Stimulated activated CD8-positive, alpha-beta memory T cell treated with anti-CD3 and anti-CD28 coated beads, Interleukin-15, amount 100 ng/mL, for 1 hour (primary cell): ENCODE measurements around the gene CYP27A1.

Experiments
- DNase-seq: peaks from one replicate; pipeline ENCODE4 v3.0.0-alpha.2; 2020; ENCODE audit warnings: low read depth

Gene CYP27A1

DNA sequence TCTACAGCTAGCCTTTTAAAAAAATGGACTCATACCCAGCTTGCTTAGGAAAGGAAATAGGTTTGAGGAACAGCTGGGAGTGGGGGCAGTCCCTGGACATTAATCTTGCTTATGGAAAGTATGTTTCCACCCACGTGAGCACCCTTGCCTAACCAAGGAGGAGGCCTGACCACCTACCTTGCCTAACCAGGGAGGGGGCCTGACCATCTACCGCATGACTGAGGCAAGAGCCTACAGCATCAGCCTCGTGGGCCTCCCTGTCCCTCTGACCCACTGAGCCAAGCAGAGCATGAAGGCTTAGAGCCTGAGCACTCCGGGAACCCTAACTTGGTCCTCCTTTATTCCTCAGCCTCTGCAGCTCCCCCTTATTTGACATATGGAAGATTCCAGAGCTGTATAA lies 29.4 kb downstream of the CYP27A1 start:
- no peak for DNase-seq

DNA sequence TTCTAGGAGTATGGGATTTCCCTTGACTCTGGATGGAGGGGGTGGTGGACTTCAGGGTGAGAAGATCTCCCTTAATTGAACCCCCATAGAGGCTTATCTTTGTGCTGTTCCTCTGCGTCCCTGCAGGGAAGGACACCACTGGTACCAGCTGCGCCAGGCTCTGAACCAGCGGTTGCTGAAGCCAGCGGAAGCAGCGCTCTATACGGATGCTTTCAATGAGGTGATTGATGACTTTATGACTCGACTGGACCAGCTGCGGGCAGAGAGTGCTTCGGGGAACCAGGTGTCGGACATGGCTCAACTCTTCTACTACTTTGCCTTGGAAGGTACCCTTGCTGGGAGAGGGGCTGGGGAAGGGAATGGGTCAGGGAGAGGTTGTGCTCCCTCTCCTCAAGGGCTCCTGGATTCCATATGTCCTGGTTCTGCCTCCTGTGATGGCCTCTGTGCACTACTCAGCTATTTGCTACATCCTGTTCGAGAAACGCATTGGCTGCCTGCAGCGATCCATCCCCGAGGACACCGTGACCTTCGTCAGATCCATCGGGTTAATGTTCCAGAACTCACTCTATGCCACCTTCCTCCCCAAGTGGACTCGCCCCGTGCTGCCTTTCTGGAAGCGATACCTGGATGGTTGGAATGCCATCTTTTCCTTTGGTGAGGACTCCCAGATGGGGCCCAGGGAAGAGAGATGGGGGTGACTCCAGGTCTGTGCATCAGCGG lies 30.3 kb downstream of the CYP27A1 start:
- no peak for DNase-seq

DNA sequence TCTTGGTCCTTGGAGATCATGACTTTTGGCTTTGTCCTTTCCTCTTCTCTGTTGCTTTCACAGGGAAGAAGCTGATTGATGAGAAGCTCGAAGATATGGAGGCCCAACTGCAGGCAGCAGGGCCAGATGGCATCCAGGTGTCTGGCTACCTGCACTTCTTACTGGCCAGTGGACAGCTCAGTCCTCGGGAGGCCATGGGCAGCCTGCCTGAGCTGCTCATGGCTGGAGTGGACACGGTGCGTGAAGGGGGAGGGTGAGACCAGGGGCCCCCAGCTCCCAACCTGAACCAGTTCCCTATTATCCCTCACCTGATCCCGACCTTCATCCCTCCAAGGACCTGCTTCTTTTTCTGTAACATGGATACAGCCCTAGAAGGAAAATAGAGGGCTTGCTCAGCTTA lies 30.9 kb downstream of the CYP27A1 start:
- DNase-seq: no peak

DNA sequence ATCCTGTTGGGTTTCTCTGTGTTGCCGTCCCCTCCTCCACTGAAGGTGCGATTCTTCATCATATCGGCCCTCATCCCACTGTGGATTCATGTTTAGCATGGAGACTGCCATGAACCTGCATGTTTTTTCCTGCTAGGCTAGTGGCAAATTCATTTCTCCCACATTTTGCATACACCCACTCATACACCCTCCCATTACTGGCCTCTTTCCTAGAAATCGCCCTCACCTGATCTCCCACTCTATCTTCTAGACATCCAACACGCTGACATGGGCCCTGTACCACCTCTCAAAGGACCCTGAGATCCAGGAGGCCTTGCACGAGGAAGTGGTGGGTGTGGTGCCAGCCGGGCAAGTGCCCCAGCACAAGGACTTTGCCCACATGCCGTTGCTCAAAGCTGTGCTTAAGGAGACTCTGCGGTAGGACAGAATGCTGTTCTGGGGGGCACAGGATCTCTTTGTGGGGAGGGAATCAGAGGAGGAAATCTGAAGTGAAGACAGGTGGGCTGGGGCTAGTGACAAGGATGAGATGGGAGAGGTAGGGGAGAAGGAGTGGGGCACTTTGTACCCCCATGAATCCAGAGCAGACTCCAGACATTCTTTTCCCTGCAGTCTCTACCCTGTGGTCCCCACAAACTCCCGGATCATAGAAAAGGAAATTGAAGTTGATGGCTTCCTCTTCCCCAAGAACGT lies 32.0 kb downstream of the CYP27A1 start:
- DNase-seq: no peak

DNA sequence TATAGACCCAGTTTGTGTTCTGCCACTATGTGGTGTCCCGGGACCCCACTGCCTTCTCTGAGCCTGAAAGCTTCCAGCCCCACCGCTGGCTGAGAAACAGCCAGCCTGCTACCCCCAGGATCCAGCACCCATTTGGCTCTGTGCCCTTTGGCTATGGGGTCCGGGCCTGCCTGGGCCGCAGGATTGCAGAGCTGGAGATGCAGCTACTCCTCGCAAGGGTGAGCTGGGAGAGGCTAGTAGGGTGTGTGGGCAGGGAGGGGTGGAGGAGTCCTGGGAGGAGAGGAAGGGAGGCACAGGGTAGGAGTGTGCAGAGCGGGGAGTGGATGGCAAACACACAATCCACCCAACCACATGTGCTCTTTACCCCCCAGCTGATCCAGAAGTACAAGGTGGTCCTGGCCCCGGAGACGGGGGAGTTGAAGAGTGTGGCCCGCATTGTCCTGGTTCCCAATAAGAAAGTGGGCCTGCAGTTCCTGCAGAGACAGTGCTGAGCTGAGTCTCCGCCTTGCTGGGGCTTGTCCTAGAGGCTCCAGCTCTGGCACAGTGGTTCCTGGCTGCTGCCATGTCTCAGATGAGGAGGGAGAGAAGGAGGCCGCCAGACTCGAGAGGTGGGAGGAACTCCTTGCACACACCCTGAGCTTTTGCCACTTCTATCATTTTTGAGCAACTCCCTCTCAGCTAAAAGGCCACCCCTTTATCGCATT lies 32.7 kb downstream of the CYP27A1 start:
- no peak for DNase-seq

DNA sequence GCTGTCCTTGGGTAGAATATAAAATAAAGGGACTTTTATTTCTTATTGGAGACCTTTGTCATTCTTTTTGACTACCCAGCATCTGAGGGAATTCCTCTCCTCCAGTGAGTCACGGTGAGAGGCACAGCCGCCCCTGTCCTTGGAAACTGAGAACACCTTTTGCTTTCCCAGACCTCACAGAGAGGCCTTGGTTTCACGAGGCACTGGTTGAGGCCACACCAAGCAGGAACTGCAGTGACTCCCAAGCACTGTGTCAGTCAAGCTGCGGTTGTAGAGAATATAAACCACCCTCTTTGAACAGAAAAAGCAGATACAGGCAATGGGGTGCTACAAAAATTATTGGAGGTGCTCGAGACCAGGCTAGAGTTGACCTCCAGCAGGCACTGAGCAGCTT lies 33.3 kb downstream of the CYP27A1 start:
- no peak for DNase-seq

DNA sequence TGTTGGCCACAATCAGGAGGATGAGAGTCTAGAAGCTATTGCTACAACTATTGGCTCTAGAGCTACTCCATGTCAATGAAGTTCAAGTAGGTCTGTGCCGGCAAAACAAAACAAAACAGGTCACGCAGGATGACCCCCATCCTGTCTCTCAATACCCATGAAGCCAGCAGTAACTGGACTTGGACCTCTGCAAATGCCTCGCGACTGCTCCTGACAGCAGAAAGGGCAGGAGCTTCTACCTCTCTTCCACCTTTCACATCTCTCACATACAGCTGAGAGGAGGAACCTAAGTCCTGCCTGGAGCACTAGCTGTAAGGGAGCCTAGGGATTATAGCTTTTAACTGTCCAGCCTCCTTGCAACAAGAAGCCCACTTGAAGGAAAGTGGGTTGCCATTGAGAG lies 33.7 kb downstream of the CYP27A1 start:
- DNase-seq: no peak

DNA sequence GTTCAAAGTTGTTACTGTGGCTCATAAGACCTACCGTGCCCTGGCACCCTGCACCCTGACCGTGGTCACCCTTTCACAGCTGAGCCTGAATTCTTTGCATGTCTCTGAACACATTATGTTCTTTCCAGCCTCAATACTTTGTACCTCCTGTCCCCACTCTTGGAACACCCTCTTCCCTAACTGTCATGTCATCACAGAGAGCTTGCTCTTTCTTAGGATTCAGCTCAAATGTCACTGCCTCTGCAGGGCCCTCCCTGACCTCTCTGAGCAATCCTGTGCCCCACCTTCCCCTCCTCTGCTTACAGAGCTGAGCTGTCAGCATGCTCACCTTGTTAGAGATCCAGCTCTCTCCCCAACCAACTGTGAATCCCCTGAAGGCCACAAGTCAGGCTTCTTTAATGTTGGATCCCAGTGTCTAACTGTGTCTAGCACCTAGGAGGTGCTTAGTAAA lies 34.6 kb downstream of the CYP27A1 start:
- DNase-seq: no peak

DNA sequence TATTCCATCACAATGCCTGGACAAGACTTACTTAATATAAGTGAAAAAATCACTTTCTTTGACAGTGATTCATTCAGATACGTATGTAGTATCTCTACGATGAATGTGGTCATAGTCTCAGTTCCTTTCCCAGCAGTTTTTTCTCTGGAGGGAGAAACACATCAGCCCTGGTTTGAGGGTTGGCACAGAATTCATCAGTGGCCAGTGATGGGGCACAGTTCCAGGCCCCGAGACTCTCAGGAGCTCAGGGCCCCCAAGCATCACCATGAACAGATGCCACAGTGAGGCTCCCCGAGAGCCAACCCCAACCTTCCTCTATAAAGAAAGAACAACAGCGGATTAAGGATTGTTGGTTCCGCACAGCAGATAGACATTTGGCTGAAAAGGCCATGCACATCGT lies 37.1 kb downstream of the CYP27A1 start:
- DNase-seq: no peak

DNA sequence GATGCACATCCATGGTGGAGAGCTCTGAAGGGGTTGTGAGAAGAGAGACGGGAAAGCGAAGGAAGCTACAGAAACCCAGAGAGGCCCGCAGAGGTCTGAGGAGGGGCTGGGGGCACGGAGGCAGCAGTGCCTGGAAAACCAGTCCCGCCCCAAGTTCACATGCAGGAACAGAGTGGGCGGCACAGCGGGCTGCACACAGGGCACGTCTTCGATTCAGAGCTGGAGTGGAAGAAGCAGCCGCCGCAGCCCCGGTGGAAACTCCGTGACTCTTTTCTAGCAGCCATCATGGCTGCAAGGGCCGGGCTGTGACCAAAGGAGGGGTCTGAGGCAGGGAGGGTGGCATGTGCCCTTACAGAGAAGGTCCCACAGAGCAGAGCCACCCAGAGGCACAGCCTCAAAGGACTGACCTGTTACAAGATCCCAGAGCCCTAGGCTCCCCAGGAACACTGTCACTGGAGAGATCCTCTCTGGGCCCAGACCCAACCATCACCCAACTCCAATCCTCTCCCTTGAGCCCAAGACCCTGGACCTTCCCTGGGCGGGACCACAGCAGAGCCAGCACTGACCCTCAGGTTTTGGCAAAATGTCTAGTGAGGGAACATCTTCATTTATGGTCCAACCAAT lies 38.9 kb downstream of the CYP27A1 start:
- no peak for DNase-seq

DNA sequence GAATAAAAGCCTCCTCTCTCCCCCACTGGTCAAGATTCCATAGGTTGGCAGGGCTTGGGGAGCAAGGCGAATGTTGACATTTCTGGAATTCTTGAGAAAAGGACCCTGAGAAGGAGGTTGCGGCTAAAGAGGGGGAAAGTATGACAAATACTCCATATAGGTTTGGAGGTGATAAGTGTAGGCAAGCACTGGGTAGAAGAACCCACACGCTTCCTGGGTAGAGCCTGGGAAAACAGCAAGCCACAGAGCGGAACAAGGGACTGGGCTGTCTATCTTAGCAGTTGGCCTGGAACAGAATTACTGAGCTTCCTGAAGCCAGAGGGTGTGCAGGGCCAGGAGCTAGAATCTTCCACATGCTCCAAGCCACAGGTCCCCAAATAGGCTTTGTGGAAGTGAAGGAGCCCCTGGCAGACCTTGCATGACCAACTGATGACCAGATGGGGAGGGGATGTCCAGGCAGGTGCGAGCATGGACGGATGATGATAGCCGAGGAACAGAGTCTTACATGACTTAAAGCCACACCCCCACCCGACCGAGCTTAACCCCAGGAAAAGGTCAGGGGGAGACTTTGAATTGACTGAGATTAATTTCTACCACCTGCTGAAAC lies 39.8 kb downstream of the CYP27A1 start:
- DNase-seq: no peak

DNA sequence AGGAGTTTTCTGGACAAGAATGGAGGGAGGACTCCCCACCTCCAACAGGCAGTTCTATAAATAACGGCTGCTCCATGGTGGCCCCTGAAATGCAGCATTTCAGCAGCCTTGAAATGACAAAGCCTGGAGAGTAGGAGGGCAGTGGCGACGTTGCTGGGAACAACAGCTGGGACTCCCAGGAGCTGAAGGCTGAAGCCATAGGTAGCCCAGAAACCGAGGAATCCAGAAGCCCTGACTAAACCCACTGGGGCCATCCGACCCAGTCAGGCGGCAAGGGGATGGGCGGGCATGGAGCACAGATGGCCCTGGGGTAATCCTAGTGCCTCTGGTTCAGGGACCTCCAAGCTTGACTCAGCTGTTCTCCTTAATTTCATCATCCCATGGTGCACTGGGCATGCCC lies 40.7 kb downstream of the CYP27A1 start:
- DNase-seq: no peak

DNA sequence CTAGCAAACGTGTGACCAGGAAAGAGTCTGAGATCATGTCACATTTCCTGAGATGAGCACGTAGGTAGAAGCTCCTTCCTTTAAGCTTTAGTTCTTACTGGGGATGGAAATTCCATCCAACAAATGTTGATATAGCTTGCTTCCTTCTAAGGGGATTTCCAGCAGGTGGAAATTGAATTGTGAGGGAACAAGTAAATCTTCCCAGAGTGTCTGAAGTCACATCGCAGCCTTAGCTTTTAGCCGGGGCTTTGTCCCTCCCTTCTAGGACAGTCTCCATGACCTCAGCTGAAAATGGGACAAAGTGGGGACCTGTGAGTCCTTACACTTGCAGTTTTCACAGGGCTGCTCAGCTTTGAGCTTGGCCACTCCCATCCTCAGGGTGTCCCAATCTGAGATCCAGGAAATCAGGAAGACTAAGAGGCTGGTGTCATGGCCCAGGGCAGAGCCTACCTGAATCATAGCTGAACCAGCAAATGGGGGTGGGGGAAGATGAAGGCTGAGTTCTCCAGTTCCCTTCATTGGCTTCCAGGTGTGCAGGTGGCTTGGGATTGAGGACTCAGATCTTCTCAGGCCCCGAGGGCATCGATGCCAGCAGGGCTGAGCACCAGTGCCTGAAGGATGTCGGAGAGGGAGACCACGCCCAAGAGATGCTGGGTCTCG lies 41.4 kb downstream of the CYP27A1 start:
- DNase-seq: no peak

DNA sequence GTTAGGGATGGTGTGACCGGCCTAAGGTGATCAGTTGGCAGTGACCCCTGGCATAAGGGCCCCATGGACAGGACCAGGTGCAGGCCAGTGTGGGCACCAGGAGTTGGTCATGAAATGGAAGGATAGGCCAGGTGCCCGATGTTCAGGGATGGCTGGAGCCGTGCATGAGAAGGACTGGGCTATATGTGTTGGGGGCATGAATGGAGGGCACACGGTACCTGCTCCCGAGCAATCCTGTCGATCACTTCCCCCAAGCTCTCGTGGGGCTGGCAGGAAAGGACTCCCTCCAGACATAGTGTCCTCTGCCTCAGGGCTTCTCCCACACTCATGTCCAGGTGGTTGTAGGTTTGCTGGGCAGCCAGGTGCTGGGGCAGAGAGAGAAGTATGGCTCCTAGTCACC lies 42.1 kb downstream of the CYP27A1 start:
- no peak for DNase-seq

DNA sequence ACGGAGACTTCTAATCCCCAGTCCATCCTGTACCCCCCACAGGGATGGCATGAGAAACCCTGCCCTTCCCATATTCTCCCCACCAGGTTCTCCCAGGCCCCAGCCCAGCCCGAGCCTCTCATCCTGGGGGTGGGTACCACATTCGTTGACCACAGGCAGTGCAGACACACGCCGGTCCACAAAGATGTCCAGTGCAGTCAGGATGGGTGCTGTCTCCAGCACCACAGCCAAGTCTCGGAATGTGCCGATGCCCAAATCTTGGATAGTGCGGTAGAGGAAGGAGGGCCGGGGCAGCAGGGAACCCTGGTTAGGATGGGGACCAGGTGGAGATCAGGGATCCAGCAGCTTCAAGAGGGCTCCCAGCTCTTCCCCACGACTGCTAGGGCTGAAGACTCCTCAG lies 44.8 kb downstream of the CYP27A1 start:
- no peak for DNase-seq

DNA sequence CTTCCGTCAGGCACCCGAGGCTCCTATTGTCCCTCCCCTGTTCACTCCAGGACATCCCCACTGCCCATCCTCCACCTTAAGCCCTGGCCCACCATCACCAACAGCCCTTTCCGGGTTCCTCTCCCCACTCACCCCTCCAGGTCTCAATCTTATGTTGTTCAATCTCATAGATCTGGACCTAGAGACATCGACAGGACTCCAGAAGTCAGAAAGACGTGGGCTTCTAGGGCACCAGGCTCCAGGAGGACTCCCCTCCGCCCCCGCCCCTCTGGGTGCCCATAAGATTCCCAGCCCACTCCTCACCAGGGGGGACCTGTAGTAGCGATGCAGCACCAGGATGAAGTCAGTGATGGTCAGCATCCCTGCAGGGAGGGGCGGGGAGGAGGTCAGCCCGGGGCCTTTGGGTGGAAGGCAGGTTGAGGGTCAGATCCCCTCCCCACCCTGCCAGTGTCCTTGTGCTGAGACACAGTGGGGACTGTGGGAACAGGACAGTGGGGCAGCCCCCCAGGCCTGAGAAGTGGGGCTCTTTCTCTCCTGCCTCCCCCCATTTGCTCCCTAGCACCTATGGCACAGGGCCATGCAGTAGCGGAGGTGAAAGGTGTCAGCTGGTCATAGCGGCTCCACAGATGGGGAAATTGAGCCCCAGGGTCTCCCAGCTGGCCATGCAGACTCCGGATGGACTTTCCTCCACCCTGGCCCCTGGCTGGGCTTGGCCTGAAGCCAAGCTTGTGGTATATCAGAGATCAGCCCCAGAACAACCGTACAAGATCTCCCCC lies 45.9 kb downstream of the CYP27A1 start:
- DNase-seq: no peak

DNA sequence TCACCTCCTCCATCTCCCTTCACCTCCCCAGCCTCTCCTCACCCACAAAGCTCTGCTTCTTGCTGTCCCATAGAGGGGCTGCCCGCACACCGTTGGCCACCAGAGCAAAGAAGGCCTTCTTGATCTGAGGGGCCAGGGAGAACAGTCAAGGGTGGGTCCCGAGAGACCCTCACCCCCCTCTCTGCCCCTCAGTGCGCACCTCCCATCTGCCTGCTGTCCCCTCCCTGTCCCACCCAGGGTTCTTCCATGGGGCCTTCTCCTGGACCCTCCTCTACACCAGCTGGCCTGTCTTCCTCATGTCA lies 46.5 kb downstream of the CYP27A1 start:
- DNase-seq: no peak

DNA sequence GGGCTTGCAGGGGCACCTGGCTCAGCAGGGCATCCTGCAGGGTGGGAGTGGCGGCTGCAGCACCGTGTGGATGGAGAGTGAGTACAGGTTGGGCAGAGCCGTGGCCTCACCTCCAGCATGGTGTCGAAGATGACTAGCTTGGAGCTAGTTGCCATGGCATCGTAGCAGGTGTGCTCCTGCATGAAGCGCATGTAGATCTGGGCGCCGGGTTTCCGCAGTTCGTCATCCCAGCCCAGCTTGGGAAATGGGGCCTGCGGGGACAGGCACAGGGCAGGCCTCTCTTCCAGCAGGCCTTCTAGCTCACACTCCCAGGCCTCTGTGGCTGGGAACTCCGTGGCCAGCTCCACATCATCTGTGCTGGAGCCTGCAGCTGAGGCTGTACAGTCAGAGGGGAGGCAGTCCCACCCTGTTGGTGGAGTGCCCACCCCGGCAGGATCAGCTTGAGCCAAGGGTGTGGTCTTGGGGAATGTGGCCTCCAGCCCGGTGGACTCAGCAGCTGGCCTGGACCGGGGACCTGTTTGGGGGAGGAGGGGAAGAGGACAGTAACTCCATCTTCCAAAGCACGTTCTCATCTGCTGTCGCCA lies 48.0 kb downstream of the CYP27A1 start:
- DNase-seq: no peak

DNA sequence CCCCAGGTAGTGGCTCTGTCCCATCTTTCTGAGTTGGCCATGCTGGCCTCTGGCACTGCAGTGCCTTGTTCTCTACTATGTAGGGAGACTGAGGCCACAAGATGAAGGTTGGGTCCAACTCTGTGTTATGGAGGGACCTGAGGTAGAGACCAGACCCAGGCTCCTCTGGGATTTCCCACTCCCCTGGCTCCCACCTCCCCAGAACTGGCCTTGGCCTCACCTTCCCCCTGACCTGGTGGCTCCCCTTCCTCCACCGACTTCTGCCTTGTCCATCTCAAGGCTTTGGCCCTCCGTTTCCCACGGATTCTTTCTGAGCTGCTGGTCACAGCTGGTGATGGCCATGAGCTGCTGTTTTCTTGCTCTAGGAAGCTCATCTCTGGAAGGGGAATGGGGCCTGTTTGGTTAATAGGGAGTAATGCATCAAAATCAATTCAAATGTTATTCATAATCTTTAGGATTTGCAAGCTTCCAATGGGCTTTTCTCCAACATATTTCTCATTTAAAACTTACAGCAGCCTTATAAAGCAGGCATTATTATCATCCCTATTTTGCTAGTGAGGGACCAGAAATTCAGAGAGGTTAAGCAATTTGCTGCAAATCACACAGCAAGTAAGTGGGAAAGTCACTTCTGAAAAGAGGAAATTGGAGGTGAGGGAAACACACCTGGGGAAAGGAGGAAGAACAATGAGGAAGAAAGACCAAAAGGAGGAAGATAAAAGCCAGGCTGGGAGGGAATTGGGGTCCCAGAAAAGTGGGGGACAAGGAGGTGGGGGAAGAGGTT lies 48.8 kb downstream of the CYP27A1 start:
- no peak for DNase-seq

DNA sequence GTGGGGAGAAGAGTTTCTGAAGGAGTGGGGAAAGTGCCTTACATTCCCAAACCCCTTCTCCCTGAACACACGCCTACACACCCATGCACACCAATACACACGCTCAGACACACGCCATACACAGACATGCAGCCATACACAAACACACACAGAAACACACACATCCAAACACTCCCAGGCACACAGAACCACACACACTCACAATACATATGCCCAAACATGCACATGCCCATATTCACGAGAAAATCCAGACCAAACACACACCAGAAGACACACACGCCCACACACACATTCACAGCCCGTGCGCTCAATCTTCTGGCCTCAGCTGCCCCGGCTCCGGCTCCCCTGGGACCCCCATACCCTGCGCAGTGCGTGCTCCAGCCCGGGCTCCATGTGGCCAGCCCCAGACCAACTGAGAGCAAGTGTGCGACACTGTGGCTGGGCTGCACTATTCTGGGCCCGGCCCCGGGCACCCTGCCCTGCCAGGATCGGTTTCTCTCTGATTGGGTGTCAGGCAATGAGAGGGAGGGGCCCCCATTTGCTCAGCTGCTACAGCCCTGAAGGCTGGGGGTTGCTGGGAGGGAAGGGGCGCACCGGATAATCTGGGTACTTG lies 49.5 kb downstream of the CYP27A1 start, which contains the start of gene PRKAG3:
PRKAG3 (minus strand) TSS at position 426 of the 613 bp plus-strand sequence.
- no peak for DNase-seq
